Stimulated activated CD4-positive, alpha-beta T cell treated with anti-CD3 and anti-CD28 coated beads, TNF-alpha, amount 100 ng/mL, for 1 hour (primary cell): ENCODE data around the gene TMPRSS13.
"Not testable (repeated sequence)": the region's sequence is repeated elsewhere in the genome, so short reads cannot be mapped to it uniquely, and the experiment has no call there.

Experiments
- DNase-seq, 3 donors: peaks; one replicate each; pipeline ENCODE4 v3.0.0-alpha.2; 2020; ENCODE audit warnings: low read depth in 3 of 3, low spot score in 1 of 3

The TMPRSS13 gene

GRCh38 chr11:117931331-117931950 is 2.2 kb upstream of the TMPRSS13 start:
- DNase-seq, result no peak

- no peak for DNase-seq
Observed at GRCh38 chr11:117930668-117931330, 1.6 kb upstream of the TMPRSS13 start.

GRCh38 chr11:117929916-117930570 is 841 bp upstream of the TMPRSS13 start:
- no peak for DNase-seq

GRCh38 chr11:117928446-117929141 is 608 bp downstream of the TMPRSS13 start:
- DNase-seq, result no peak

- no peak for DNase-seq
Observed at GRCh38 chr11:117927926-117928325, 1.3 kb downstream of the TMPRSS13 start.

GRCh38 chr11:117926166-117926565 is 3.0 kb downstream of the TMPRSS13 start:
- not testable (repeated sequence) for DNase-seq

- no peak for DNase-seq
Observed at GRCh38 chr11:117925198-117925925, 3.8 kb downstream of the TMPRSS13 start.

- no peak for DNase-seq
Observed at GRCh38 chr11:117924631-117925170, 4.5 kb downstream of the TMPRSS13 start.

- no peak for DNase-seq
Observed at GRCh38 chr11:117923773-117924172, 5.4 kb downstream of the TMPRSS13 start.

GRCh38 chr11:117923275-117923674 is 5.9 kb downstream of the TMPRSS13 start:
- no peak for DNase-seq

- no peak for DNase-seq
Observed at GRCh38 chr11:117921893-117922292, 7.3 kb downstream of the TMPRSS13 start.

- no peak for DNase-seq
Observed at GRCh38 chr11:117921456-117921855, 7.7 kb downstream of the TMPRSS13 start.

GRCh38 chr11:117919781-117920221 is 9.4 kb downstream of the TMPRSS13 start:
- DNase-seq, result no peak

GRCh38 chr11:117919341-117919740 is 9.9 kb downstream of the TMPRSS13 start:
- no peak for DNase-seq

GRCh38 chr11:117918366-117919255 is 10.6 kb downstream of the TMPRSS13 start:
- DNase-seq, result no peak

GRCh38 chr11:117917591-117918151 is 11.5 kb downstream of the TMPRSS13 start:
- DNase-seq, result no peak

GRCh38 chr11:117916956-117917355 is 12.2 kb downstream of the TMPRSS13 start:
- no peak for DNase-seq

- DNase-seq, result no peak
Observed at GRCh38 chr11:117915672-117916235, 13.4 kb downstream of the TMPRSS13 start.

- DNase-seq, result no peak
Observed at GRCh38 chr11:117914991-117915618, 14.1 kb downstream of the TMPRSS13 start.
